ENCODE measurements around the gene ANAPC5. TPM values are rescaled to one million over a fixed set of nuclear protein-coding genes. Genes with fewer than 3 reads are reported as not detected.

Gene ANAPC5
- total RNA-seq, 1 donor from 2014 or later = 111 TPM

- no peak overlapping the region for H3K4me3 Mint-ChIP-seq
- no peaks in the 10 kb centered on the region for H3K4me1 Mint-ChIP-seq
- H3K9me3 Mint-ChIP-seq = peaks cover 3% of the 10 kb centered on the region
- no peaks in the 10 kb centered on the region for H3K36me3 Mint-ChIP-seq (ENCODE audit: low read depth)
- TF ChIP-seq, protein P1, sequence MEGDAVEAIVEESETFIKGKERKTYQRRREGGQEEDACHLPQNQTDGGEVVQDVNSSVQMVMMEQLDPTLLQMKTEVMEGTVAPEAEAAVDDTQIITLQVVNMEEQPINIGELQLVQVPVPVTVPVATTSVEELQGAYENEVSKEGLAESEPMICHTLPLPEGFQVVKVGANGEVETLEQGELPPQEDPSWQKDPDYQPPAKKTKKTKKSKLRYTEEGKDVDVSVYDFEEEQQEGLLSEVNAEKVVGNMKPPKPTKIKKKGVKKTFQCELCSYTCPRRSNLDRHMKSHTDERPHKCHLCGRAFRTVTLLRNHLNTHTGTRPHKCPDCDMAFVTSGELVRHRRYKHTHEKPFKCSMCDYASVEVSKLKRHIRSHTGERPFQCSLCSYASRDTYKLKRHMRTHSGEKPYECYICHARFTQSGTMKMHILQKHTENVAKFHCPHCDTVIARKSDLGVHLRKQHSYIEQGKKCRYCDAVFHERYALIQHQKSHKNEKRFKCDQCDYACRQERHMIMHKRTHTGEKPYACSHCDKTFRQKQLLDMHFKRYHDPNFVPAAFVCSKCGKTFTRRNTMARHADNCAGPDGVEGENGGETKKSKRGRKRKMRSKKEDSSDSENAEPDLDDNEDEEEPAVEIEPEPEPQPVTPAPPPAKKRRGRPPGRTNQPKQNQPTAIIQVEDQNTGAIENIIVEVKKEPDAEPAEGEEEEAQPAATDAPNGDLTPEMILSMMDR (conservative IDR thresholded peaks at IDR 0.05) = no peak
- no peaks in the 10 kb centered on the region for H3K27me3 Mint-ChIP-seq (ENCODE audit: low read depth)
- H3K27ac Mint-ChIP-seq (ENCODE audit: unreplicated experiment) = no peak overlapping the region
- DNase-seq (ENCODE audit: low read depth, low spot score) = no peak
Measured at GRCh38 chr12:121373755-121374154, 21.5 kb upstream of the ANAPC5 start.

GRCh38 chr12:121371404-121371803, 19.2 kb upstream of the ANAPC5 start:
- Mint-ChIP-seq H3K4me3 (no peak overlapping the region), H3K9me3 (peaks cover 3% of the 10 kb centered on the region), H3K27me3 (ENCODE audit: low read depth) (peaks cover under 1% of the 10 kb centered on the region), H3K4me1 (no peaks in the 10 kb centered on the region), H3K27ac (ENCODE audit: unreplicated experiment) (peak overlapping the region; percentile 19), H3K36me3 (ENCODE audit: low read depth) (no peaks in the 10 kb centered on the region)
- TF ChIP-seq, protein P1 (conservative IDR thresholded peaks at IDR 0.05) = no peak
- DNase-seq (ENCODE audit: low read depth, low spot score) = no peak

DNA sequence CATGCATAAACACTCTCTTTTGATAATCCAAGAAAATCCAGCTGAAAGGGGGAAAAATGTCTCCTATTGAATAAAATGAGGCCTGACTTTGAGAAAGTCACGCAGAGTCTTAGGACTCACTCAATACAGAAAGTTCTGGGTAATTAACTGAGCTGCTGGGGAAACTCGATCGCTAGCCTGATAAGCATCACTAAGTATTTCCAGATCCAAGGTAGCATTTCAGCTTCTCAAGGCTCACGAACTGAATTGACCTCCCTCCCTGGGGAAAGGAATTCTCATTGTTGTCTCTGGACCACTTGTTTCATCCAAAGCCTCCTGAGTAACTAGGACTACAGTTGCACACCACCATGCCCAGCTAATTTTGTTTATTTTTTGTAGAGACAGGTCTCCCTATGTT, 13.8 kb upstream of the ANAPC5 start:
- no peak overlapping the region for H3K27ac Mint-ChIP-seq (ENCODE audit: unreplicated experiment)
- no peaks in the 10 kb centered on the region for H3K9me3 Mint-ChIP-seq
- H3K36me3 Mint-ChIP-seq (ENCODE audit: low read depth) = no peaks in the 10 kb centered on the region
- H3K4me1 Mint-ChIP-seq = no peaks in the 10 kb centered on the region
- TF ChIP-seq, protein P1 (conservative IDR thresholded peaks at IDR 0.05) = no peak
- DNase-seq (ENCODE audit: low read depth, low spot score) = no peak
- H3K4me3 Mint-ChIP-seq = no peak overlapping the region
- H3K27me3 Mint-ChIP-seq (ENCODE audit: low read depth) = peaks cover 19% of the 10 kb centered on the region

DNA sequence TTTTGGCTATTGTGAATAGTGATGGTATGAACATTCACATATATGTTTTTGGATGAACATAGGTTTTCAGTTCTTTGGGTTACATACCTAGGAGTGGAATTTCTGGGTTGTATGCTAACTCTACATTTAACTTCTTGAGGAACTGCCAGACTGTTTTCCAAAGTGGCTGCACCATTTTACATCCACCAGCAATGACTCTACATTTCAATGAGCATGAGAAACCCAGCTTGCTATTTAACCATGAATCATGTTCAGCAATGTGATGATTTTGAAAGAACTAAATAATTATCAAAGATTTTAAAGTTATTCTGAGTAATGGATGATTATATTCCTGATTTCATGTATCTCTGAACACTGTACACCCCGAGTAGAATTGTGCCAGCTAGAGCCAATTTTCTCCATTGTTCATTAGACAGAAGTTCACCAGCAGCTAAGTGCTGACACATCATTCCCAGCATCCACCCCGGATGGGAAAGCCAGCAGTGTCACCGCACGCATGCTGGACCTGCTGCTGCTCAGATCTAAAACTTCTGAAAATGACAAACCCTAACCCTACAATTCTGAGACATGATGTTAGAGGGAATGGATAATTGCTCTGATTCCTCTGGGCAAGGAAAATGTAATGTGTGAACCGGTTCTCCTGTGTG, 13.3 kb upstream of the ANAPC5 start:
- TF ChIP-seq, protein P1 (conservative IDR thresholded peaks at IDR 0.05) = no peak
- no peak for DNase-seq (ENCODE audit: low read depth, low spot score)
- H3K27me3 Mint-ChIP-seq (ENCODE audit: low read depth) = peaks cover 19% of the 10 kb centered on the region
- no peak overlapping the region for H3K4me3 Mint-ChIP-seq
- no peaks in the 10 kb centered on the region for H3K9me3 Mint-ChIP-seq
- no peak overlapping the region for H3K27ac Mint-ChIP-seq (ENCODE audit: unreplicated experiment)
- H3K36me3 Mint-ChIP-seq (ENCODE audit: low read depth) = no peaks in the 10 kb centered on the region
- H3K4me1 Mint-ChIP-seq = no peaks in the 10 kb centered on the region

GRCh38 chr12:121364683-121365121, 12.5 kb upstream of the ANAPC5 start:
- DNase-seq (ENCODE audit: low read depth, low spot score) = no peak
- H3K4me1 Mint-ChIP-seq = no peaks in the 10 kb centered on the region
- no peak overlapping the region for H3K27ac Mint-ChIP-seq (ENCODE audit: unreplicated experiment)
- H3K9me3 Mint-ChIP-seq = no peaks in the 10 kb centered on the region
- no peak overlapping the region for H3K4me3 Mint-ChIP-seq
- peaks cover 19% of the 10 kb centered on the region for H3K27me3 Mint-ChIP-seq (ENCODE audit: low read depth)
- TF ChIP-seq, protein P1 (conservative IDR thresholded peaks at IDR 0.05) = no peak
- H3K36me3 Mint-ChIP-seq (ENCODE audit: low read depth) = no peaks in the 10 kb centered on the region

All from neural crest cell (in vitro differentiated cells).